IMR-90 (cell line): ENCODE results near the gene SRSF2.

Experiments
- BHLHE40 ChIP-seq: fragments of 150-350 bp; IDR thresholded peaks from 2 replicates; pipeline ENCODE4 v1.6.1; 2016; ENCODE audit warnings: mild to moderate bottlenecking, low read depth, low read length
- CEBPB ChIP-seq: IDR thresholded peaks from 2 replicates; pipeline ENCODE4 v1.6.1; 2012; ENCODE audit warnings: low read depth, low read length, improper control_type of control experiment
- CHD1 ChIP-seq: IDR thresholded peaks from 2 replicates; pipeline ENCODE4 v1.6.1; 2012; ENCODE audit warnings: low read depth, low read length, improper control_type of control experiment
- CTCF ChIP-seq: conservative IDR thresholded peaks from 2 replicates; pipeline ENCODE4 v1.5.1; 2012; ENCODE audit warnings: mild to moderate bottlenecking, low read depth, low read length, improper control_type of control experiment
- FOS ChIP-seq: fragments of 150-350 bp; IDR thresholded peaks from 2 replicates; pipeline ENCODE4 v1.6.1; 2016; ENCODE audit warnings: low read depth, low read length
- MAFK ChIP-seq: IDR thresholded peaks from 2 replicates; pipeline ENCODE4 v1.6.1; 2012; ENCODE audit warnings: low read depth, low read length, improper control_type of control experiment
- MXI1 ChIP-seq: IDR thresholded peaks from 2 replicates; pipeline ENCODE4 v1.6.1; 2012; ENCODE audit warnings: low read depth, mild to moderate bottlenecking, low read length, moderate library complexity, borderline replicate concordance
- POLR2A ChIP-seq: IDR thresholded peaks from 2 replicates; pipeline ENCODE4 v1.6.1; 2012; ENCODE audit warnings: mild to moderate bottlenecking, low read depth, low read length
- RAD21 ChIP-seq: IDR thresholded peaks from 2 replicates; pipeline ENCODE4 v1.6.1; 2012; ENCODE audit warnings: low read length, improper control_type of control experiment
- RCOR1 ChIP-seq: IDR thresholded peaks from 2 replicates; pipeline ENCODE4 v1.6.1; 2012; ENCODE audit warnings: mild to moderate bottlenecking, low read length, improper control_type of control experiment; ENCODE audit not compliant: insufficient replicate concordance
- RFX5 ChIP-seq: IDR thresholded peaks from 2 replicates; pipeline ENCODE4 v1.8.0; 2012; ENCODE audit warnings: low read depth, mild to moderate bottlenecking, low read length, moderate library complexity

GRCh38 chr17:76687298-76688164 lies 49.6 kb downstream of the SRSF2 start:
- TF ChIP-seq CTCF (no peak), RAD21 (no peak), MXI1 (no peak), FOS (no peak), POLR2A (no peak), RFX5 (no peak), MAFK (no peak), CHD1 (no peak), CEBPB (no peak), RCOR1 (no peak), BHLHE40 (no peak)
